Natural killer cell treated with Interleukin-12 subunit alpha and Interleukin-12 subunit beta and Interleukin-15 and Interleukin-18, amount 100 ng/mL, for 72 hours (primary cell): ENCODE results near the gene ANKRD31. TPM values are rescaled to one million over a fixed set of nuclear protein-coding genes. Genes with fewer than 3 reads are reported as not detected.

Experiments used
- ATAC-seq, 2 donors: fragments of 150-1000 bp; cut with Tn5 transposase in 1 of 2; sonication (Bioruptor Pico), chemical (Tn5 transposase) in 1 of 2; 2 replicates each; pipeline ENCODE4 v1.10.0; 2021
- DNase-seq: peaks from one replicate; pipeline ENCODE4 v3.0.0; 2022; ENCODE audit warnings: low spot score
- H3K27ac Mint-ChIP-seq, 2 donors: 1 replicate in 1 of 2; 2 replicates in 1 of 2; pipeline ENCODE4 v1.8.0; 2022; ENCODE audit warnings: mixed read lengths in 2 of 2, mild to moderate bottlenecking in 1 of 2, moderate library complexity in 1 of 2
- H3K27me3 Mint-ChIP-seq, 2 donors: 1 replicate in 1 of 2; 2 replicates in 1 of 2; pipeline ENCODE4 v1.8.0; 2022; ENCODE audit warnings: mixed read lengths in 2 of 2
- H3K36me3 Mint-ChIP-seq: one replicate; pipeline ENCODE4 v1.8.0; 2022; ENCODE audit warnings: mixed read lengths
- H3K4me1 Mint-ChIP-seq, 2 donors: 1 replicate in 1 of 2; 2 replicates in 1 of 2; pipeline ENCODE4 v1.8.0; 2022; ENCODE audit warnings: low read depth in 2 of 2, mixed read lengths in 2 of 2, mild to moderate bottlenecking in 1 of 2
- H3K4me3 Mint-ChIP-seq: one replicate; pipeline ENCODE4 v1.8.0; 2022; ENCODE audit warnings: mixed read lengths
- H3K9me3 Mint-ChIP-seq: 2 replicates; pipeline ENCODE4 v1.8.0; 2022; ENCODE audit warnings: mixed read lengths
- total RNA-seq, 2 donors: library from RNA; stranded (reverse); gene quantifications; one replicate each; pipeline ENCODE4 v1.2.3, GENCODE V29; 2022

ANKRD31 gene
- total RNA-seq, 2 donors from 2014 or later = 0.22 TPM; not detected in 1

- no peaks in the 10 kb centered on the region for H3K36me3 Mint-ChIP-seq
Measured at GRCh38 chr5:75045071-75045470, 191.6 kb downstream of the ANKRD31 start.

GRCh38 chr5:75044406-75044805 is 192.3 kb downstream of the ANKRD31 start:
- Mint-ChIP-seq H3K36me3 (no peaks in the 10 kb centered on the region), H3K4me1 (peaks cover 15 to 24% of the 10 kb centered on the region in 2 donors), H3K4me3 (no peak overlapping the region), H3K27ac (no peak overlapping the region), H3K9me3 (no peaks in the 10 kb centered on the region), H3K27me3 (peaks cover 0 to 22% of the 10 kb centered on the region in 2 donors)
- no peak for DNase-seq
- no peak for ATAC-seq

More at GRCh38 chr5:75045071-75045470, 191.6 kb downstream of the ANKRD31 start:
- Mint-ChIP-seq H3K4me3 (no peak overlapping the region), H3K4me1 (peaks cover 22 to 31% of the 10 kb centered on the region in 2 donors), H3K9me3 (no peaks in the 10 kb centered on the region), H3K27ac (no peak overlapping the region), H3K27me3 (peaks cover 0 to 22% of the 10 kb centered on the region in 2 donors)
- ATAC-seq (no peak), DNase-seq (no peak)

GRCh38 chr5:75043633-75044264 is 192.9 kb downstream of the ANKRD31 start:
- ATAC-seq = no peak
- Mint-ChIP-seq H3K36me3 (no peaks in the 10 kb centered on the region), H3K4me3 (no peak overlapping the region), H3K4me1 (peaks cover 11 to 18% of the 10 kb centered on the region in 2 donors), H3K9me3 (no peaks in the 10 kb centered on the region), H3K27me3 (peaks cover 0 to 18% of the 10 kb centered on the region in 2 donors), H3K27ac (no peak overlapping the region)
- no peak for DNase-seq

- no peak overlapping the region for H3K4me3 Mint-ChIP-seq
- H3K27ac Mint-ChIP-seq = no peak overlapping the region
- no peaks in the 10 kb centered on the region for H3K9me3 Mint-ChIP-seq
- peaks cover 3 to 7% of the 10 kb centered on the region in 2 donors for H3K4me1 Mint-ChIP-seq
- no peak for ATAC-seq
- no peaks in the 10 kb centered on the region for H3K36me3 Mint-ChIP-seq
- no peak for DNase-seq
- H3K27me3 Mint-ChIP-seq = peaks cover 0 to 18% of the 10 kb centered on the region in 2 donors
Measured at GRCh38 chr5:75042522-75042921, 194.2 kb downstream of the ANKRD31 start.

- H3K4me3 Mint-ChIP-seq = no peak overlapping the region
- no peaks in the 10 kb centered on the region for H3K36me3 Mint-ChIP-seq
- H3K9me3 Mint-ChIP-seq = no peaks in the 10 kb centered on the region
- H3K4me1 Mint-ChIP-seq = peaks cover 3 to 6% of the 10 kb centered on the region in 2 donors
- H3K27me3 Mint-ChIP-seq = peaks cover 0 to 16% of the 10 kb centered on the region in 2 donors
- ATAC-seq (no peak), DNase-seq (no peak)
- no peak overlapping the region for H3K27ac Mint-ChIP-seq
Measured at GRCh38 chr5:75040973-75041372, 195.7 kb downstream of the ANKRD31 start.

- Mint-ChIP-seq H3K9me3 (no peaks in the 10 kb centered on the region), H3K4me1 (peaks cover 4 to 5% of the 10 kb centered on the region in 2 donors), H3K27ac (peak overlapping the region in 1 of 2 donors; percentile 23), H3K27me3 (peaks cover 6 to 12% of the 10 kb centered on the region in 2 donors), H3K36me3 (no peaks in the 10 kb centered on the region), H3K4me3 (no peak overlapping the region)
- no peak for DNase-seq
- no peak for ATAC-seq
Measured at GRCh38 chr5:75037106-75037505, 199.6 kb downstream of the ANKRD31 start.

GRCh38 chr5:75034137-75034739 is 202.4 kb downstream of the ANKRD31 start:
- DNase-seq (no peak), ATAC-seq (peak; percentile 78 to 87)
- Mint-ChIP-seq H3K27me3 (peaks cover 9 to 11% of the 10 kb centered on the region in 2 donors), H3K4me3 (no peak overlapping the region), H3K27ac (no peak overlapping the region), H3K4me1 (peaks cover 4 to 7% of the 10 kb centered on the region in 2 donors), H3K9me3 (no peaks in the 10 kb centered on the region), H3K36me3 (no peaks in the 10 kb centered on the region)

GRCh38 chr5:75031366-75031765 is 205.3 kb downstream of the ANKRD31 start:
- Mint-ChIP-seq H3K27ac (no peak overlapping the region), H3K9me3 (no peaks in the 10 kb centered on the region), H3K4me1 (peaks cover 4 to 7% of the 10 kb centered on the region in 2 donors), H3K36me3 (no peaks in the 10 kb centered on the region), H3K4me3 (no peak overlapping the region), H3K27me3 (peaks cover 14 to 17% of the 10 kb centered on the region in 2 donors)
- no peak for DNase-seq
- no peak for ATAC-seq

GRCh38 chr5:75028090-75028489 is 208.6 kb downstream of the ANKRD31 start:
- no peak for ATAC-seq
- DNase-seq = no peak
- no peaks in the 10 kb centered on the region for H3K36me3 Mint-ChIP-seq
- peaks cover 14 to 22% of the 10 kb centered on the region in 2 donors for H3K4me1 Mint-ChIP-seq
- H3K4me3 Mint-ChIP-seq = no peak overlapping the region
- H3K9me3 Mint-ChIP-seq = no peaks in the 10 kb centered on the region
- peaks cover 12 to 18% of the 10 kb centered on the region in 2 donors for H3K27me3 Mint-ChIP-seq
- no peak overlapping the region for H3K27ac Mint-ChIP-seq

GRCh38 chr5:75023368-75024159 is 213.1 kb downstream of the ANKRD31 start:
- ATAC-seq (peak; percentile 90 to 96), DNase-seq (peak; percentile 64)
- peak overlapping the region; percentile 3 to 82 for H3K27ac Mint-ChIP-seq
- peaks cover 10 to 16% of the 10 kb centered on the region in 2 donors for H3K27me3 Mint-ChIP-seq
- peak overlapping the region; percentile 47 for H3K4me3 Mint-ChIP-seq
- H3K9me3 Mint-ChIP-seq = no peaks in the 10 kb centered on the region
- no peaks in the 10 kb centered on the region for H3K36me3 Mint-ChIP-seq
- peaks cover 16% of the 10 kb centered on the region in 2 donors for H3K4me1 Mint-ChIP-seq

- Mint-ChIP-seq H3K27ac (no peak overlapping the region), H3K4me3 (no peak overlapping the region)
Measured at GRCh38 chr5:75021800-75022199, 214.9 kb downstream of the ANKRD31 start.

GRCh38 chr5:75021219-75021618 is 215.5 kb downstream of the ANKRD31 start:
- Mint-ChIP-seq H3K4me1 (peaks cover 16% of the 10 kb centered on the region in 2 donors), H3K9me3 (no peaks in the 10 kb centered on the region), H3K36me3 (no peaks in the 10 kb centered on the region), H3K27me3 (peaks cover 7 to 12% of the 10 kb centered on the region in 2 donors), H3K4me3 (no peak overlapping the region), H3K27ac (no peak overlapping the region)
- no peak for DNase-seq
- ATAC-seq = no peak

More at GRCh38 chr5:75021800-75022199, 214.9 kb downstream of the ANKRD31 start:
- Mint-ChIP-seq H3K27me3 (peaks cover 12% of the 10 kb centered on the region in 2 donors), H3K9me3 (no peaks in the 10 kb centered on the region), H3K4me1 (peaks cover 16% of the 10 kb centered on the region in 2 donors), H3K36me3 (no peaks in the 10 kb centered on the region)
- DNase-seq (no peak), ATAC-seq (no peak)

- ATAC-seq (peak in 1 of 2 donors; percentile 33), DNase-seq (no peak)
- H3K4me1 Mint-ChIP-seq = peaks cover 16% of the 10 kb centered on the region in 2 donors
- no peaks in the 10 kb centered on the region for H3K9me3 Mint-ChIP-seq
- no peak overlapping the region for H3K4me3 Mint-ChIP-seq
- no peak overlapping the region for H3K27ac Mint-ChIP-seq
- no peaks in the 10 kb centered on the region for H3K36me3 Mint-ChIP-seq
- H3K27me3 Mint-ChIP-seq = peaks cover 7 to 14% of the 10 kb centered on the region in 2 donors
Measured at GRCh38 chr5:75020016-75020656, 216.5 kb downstream of the ANKRD31 start.
